Activated naive CD8-positive, alpha-beta T cell (primary cell): ENCODE results near the gene GIMAP2.
"Not testable (repeated sequence)": the region's sequence is repeated elsewhere in the genome, so short reads cannot be mapped to it uniquely, and the experiment has no call there.

ENCODE experiments used
- H3K27ac Mint-ChIP-seq: one replicate; pipeline ENCODE4 v1.8.0; 2021; ENCODE audit warnings: mixed read lengths
- H3K27me3 Mint-ChIP-seq: one replicate; pipeline ENCODE4 v1.8.0; 2021; ENCODE audit warnings: mixed read lengths
- H3K36me3 Mint-ChIP-seq: one replicate; pipeline ENCODE4 v1.8.0; 2021; ENCODE audit warnings: mixed read lengths
- H3K4me1 Mint-ChIP-seq: one replicate; pipeline ENCODE4 v1.8.0; 2021; ENCODE audit warnings: low read depth, mixed read lengths
- H3K4me3 Mint-ChIP-seq: one replicate; pipeline ENCODE4 v1.8.0; 2021; ENCODE audit warnings: mild to moderate bottlenecking, mixed read lengths
- H3K9me3 Mint-ChIP-seq: one replicate; pipeline ENCODE4 v1.8.0; 2021; ENCODE audit warnings: low read depth, mixed read lengths

The GIMAP2 gene

DNA sequence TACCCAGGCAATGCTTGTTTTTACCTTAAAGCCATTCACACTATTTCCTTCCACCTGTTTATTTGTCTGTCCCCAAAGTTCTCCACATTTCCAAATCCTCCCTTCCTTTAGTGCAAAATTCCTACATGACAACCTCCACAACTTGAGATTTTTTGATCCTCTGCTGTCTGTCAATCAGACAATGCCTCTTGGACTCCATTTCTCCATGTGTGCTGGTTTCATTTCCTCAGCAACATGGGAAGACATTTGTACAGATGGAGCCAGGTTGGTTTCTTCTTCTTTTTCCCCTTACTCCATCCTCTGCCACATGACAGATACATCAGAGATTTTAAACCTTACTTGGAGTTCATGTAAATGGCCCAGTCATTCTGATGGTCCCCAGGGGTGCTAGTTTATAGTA, 19.1 kb upstream of the GIMAP2 start:
- Mint-ChIP-seq H3K9me3 (peaks cover 5% of the 10 kb centered on the region), H3K27me3 (no peaks in the 10 kb centered on the region), H3K27ac (peak overlapping the region; percentile 98), H3K36me3 (peaks cover 7% of the 10 kb centered on the region), H3K4me3 (peak overlapping the region; percentile 74), H3K4me1 (peaks cover 99% of the 10 kb centered on the region)

DNA sequence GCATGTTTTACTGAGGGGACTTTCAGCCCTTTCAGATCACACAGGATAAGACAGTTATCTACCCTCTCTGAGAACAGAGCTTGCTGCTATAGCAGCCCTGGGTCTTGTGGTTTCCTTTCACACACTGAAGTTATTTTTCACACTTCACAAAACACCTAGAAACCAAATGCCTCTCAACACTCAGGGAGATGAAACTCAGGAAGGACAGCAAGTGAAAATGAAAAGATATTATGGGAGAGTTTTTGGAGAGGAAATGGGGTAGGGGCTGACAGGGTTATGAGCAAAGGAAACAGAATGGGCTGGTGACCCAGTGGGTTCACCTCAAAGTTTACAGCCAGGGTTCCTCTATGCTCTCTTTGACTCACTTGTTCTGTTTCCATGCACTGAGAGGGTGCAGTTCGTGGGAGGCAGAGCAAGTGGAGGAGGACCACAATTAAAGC, 17.0 kb upstream of the GIMAP2 start:
- peak overlapping the region; percentile 98 for H3K27ac Mint-ChIP-seq
- peak overlapping the region; percentile 78 for H3K4me3 Mint-ChIP-seq
- peaks cover 15% of the 10 kb centered on the region for H3K36me3 Mint-ChIP-seq

DNA sequence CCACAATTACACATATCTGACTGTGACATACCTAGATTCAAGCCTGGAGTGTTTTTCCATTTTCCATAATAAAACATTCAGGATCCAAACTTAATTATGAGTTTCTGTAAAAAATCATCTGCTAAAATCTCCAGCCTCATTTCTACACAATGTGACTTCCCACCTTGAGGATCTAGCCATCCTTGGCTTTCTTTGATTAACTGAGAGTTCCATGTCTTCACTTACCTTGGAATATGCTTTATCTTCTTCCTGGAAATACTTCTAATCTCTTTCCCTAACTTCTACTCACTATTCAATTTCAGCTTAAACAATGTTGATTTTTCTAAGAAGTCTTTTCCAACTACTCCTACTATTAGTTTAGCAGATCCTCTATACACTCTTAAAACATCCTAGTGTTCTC, 16.5 kb upstream of the GIMAP2 start:
- peaks cover 90% of the 10 kb centered on the region for H3K4me1 Mint-ChIP-seq
- H3K27ac Mint-ChIP-seq, result peak overlapping the region; percentile 98
- no peaks in the 10 kb centered on the region for H3K27me3 Mint-ChIP-seq
- peak overlapping the region; percentile 57 for H3K4me3 Mint-ChIP-seq
- peaks cover 9% of the 10 kb centered on the region for H3K9me3 Mint-ChIP-seq
- H3K36me3 Mint-ChIP-seq, result peaks cover 14% of the 10 kb centered on the region

More for the DNA sequence above, 17.0 kb upstream of the GIMAP2 start:
- peaks cover 9% of the 10 kb centered on the region for H3K9me3 Mint-ChIP-seq
- H3K27me3 Mint-ChIP-seq, result no peaks in the 10 kb centered on the region
- H3K4me1 Mint-ChIP-seq, result peaks cover 93% of the 10 kb centered on the region

DNA sequence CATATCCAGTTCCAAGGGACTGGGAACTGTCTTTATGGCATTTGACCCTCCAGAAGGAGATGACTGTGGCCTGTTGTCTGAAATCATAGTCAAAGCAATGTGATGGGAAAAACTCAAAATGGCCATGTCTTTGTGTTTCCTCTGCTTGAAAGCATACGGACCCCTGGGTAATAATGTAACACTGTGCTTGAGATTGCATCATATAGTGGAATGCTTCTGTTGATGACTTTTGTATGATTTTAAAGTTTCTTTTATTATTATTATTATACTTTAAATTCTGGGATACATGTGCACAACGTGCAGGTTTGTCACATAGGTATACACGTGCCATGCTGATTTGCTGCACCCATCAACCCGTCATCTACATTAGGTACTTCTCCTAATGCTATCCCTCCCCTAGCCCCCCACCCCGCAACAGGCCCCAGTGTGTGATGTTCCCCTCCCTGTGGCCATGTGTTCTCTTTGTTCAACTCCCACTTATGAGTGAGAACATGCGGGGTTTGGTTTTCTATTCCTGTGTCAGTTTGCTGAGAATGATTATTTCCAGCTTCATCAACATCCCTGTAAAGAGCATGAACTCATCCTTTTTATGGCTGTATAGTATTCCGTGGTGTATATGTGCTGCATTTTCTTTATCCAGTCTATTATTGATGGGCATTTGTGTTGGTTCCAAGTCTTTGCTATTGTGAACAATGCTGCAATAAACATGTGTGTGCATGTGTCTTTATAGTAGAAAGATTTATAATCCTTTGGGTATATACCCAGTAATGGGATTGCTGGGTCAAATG, 13.5 kb upstream of the GIMAP2 start:
- not testable (repeated sequence) for H3K9me3 Mint-ChIP-seq, H3K4me3 Mint-ChIP-seq, H3K27me3 Mint-ChIP-seq
- H3K27ac Mint-ChIP-seq, result peak overlapping the region; percentile 84
- H3K36me3 Mint-ChIP-seq, result peaks cover 13% of the 10 kb centered on the region
- peaks cover 86% of the 10 kb centered on the region for H3K4me1 Mint-ChIP-seq

DNA sequence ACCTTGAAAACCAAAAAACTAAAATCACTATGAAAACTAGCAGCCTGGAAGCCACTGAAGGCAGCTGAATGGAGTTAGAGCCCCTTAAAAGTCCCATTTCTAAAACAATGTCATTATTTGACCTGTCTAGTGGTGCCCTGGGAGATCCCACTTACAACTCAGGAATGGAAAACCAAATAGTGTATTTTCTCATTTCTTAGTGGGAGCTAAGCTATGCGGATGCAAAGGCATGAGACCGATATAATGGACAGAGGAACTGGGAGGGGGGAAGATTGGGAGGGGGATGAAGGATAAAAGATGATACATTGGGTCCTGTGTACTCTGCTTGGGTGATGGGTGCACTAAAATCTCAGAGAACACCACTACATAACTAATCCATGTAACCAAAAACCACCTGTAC, 9.8 kb upstream of the GIMAP2 start:
- H3K36me3 Mint-ChIP-seq, result peaks cover 23% of the 10 kb centered on the region
- no peaks in the 10 kb centered on the region for H3K27me3 Mint-ChIP-seq
- peak overlapping the region; percentile 96 for H3K27ac Mint-ChIP-seq
- H3K9me3 Mint-ChIP-seq, result peaks cover 4% of the 10 kb centered on the region
- H3K4me1 Mint-ChIP-seq, result peaks cover 82% of the 10 kb centered on the region
- peak overlapping the region; percentile 10 for H3K4me3 Mint-ChIP-seq

- H3K9me3 Mint-ChIP-seq, H3K27me3 Mint-ChIP-seq: not testable (repeated sequence)
- peaks cover 81% of the 10 kb centered on the region for H3K4me1 Mint-ChIP-seq
- peak overlapping the region; percentile 75 for H3K4me3 Mint-ChIP-seq
- H3K36me3 Mint-ChIP-seq, result peaks cover 25% of the 10 kb centered on the region
- H3K27ac Mint-ChIP-seq, result peak overlapping the region; percentile 96
Measured at GRCh38 chr7:150676276-150676675, 9.2 kb upstream of the GIMAP2 start.

GRCh38 chr7:150676854-150677253, 8.7 kb upstream of the GIMAP2 start:
- not testable (repeated sequence) for H3K27me3 Mint-ChIP-seq, H3K9me3 Mint-ChIP-seq
- H3K4me1 Mint-ChIP-seq, result peaks cover 79% of the 10 kb centered on the region
- H3K36me3 Mint-ChIP-seq, result peaks cover 26% of the 10 kb centered on the region
- H3K4me3 Mint-ChIP-seq, result peak overlapping the region; percentile 75
- H3K27ac Mint-ChIP-seq, result peak overlapping the region; percentile 96

DNA sequence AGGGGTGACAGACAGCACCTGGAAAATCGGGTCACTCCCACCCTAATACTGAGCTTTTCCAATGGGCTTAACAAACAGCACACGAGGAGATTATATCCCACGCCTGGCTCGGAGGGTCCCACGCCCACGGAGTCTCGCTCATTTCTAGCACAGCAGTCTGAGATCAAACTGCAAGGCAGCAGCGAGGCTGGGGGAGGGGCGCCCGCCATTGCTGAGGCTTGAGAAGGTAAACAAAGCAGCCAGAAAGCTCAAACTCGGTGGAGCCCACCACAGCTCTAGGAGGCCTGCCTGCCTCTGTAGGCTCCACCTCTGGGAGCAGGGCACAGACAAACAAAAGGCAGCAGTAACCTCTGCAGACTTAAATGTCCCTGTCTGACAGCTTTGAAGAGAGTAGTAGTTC, 6.9 kb upstream of the GIMAP2 start:
- not testable (repeated sequence) for H3K9me3 Mint-ChIP-seq, H3K27me3 Mint-ChIP-seq
- H3K36me3 Mint-ChIP-seq, result peaks cover 23% of the 10 kb centered on the region
- peaks cover 83% of the 10 kb centered on the region for H3K4me1 Mint-ChIP-seq
- peak overlapping the region; percentile 54 for H3K4me3 Mint-ChIP-seq
- H3K27ac Mint-ChIP-seq, result peak overlapping the region; percentile 96

- H3K4me3 Mint-ChIP-seq, H3K9me3 Mint-ChIP-seq, H3K27me3 Mint-ChIP-seq: not testable (repeated sequence)
- H3K4me1 Mint-ChIP-seq, result peaks cover 87% of the 10 kb centered on the region
- peak overlapping the region; percentile 86 for H3K27ac Mint-ChIP-seq
- H3K36me3 Mint-ChIP-seq, result peaks cover 23% of the 10 kb centered on the region
Measured at GRCh38 chr7:150680364-150680763, 5.1 kb upstream of the GIMAP2 start.

- Mint-ChIP-seq H3K9me3 (peaks cover 15% of the 10 kb centered on the region), H3K27ac (peak overlapping the region; percentile 100), H3K4me3 (peak overlapping the region; percentile 99), H3K36me3 (peaks cover 49% of the 10 kb centered on the region), H3K27me3 (no peaks in the 10 kb centered on the region), H3K4me1 (peaks cover 82% of the 10 kb centered on the region)
Measured at GRCh38 chr7:150686030-150686631, 625 bp downstream of the GIMAP2 start.

GRCh38 chr7:150688630-150689029, 3.1 kb downstream of the GIMAP2 start:
- Mint-ChIP-seq H3K9me3 (peaks cover 9% of the 10 kb centered on the region), H3K27me3 (no peaks in the 10 kb centered on the region), H3K4me3 (peak overlapping the region; percentile 99), H3K27ac (peak overlapping the region; percentile 100), H3K4me1 (peaks cover 67% of the 10 kb centered on the region), H3K36me3 (peaks cover 59% of the 10 kb centered on the region)

- Mint-ChIP-seq H3K36me3 (peaks cover 55% of the 10 kb centered on the region), H3K27me3 (no peaks in the 10 kb centered on the region), H3K9me3 (peaks cover 32% of the 10 kb centered on the region)
Measured at GRCh38 chr7:150695654-150696053, 10.1 kb downstream of the GIMAP2 start.

DNA sequence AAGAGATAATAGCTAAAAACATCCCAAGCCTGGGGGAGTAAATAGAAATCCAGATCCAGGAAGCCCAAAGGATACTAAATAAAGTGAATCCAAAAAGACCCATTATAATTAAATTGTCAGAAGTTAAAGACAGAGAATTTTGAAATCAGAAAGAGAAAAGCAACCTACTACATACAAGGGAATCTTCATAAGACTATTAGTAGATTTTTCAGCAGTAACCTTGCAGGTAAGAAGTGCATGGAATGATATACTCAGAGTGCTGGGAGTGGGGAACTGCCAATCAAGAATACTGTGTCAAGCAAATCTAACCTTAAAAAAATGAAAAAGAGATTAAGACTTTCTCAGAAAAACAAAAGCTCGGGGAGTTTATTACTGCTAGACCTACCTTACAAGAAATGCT, 17.7 kb downstream of the GIMAP2 start:
- Mint-ChIP-seq H3K9me3 (peaks cover 44% of the 10 kb centered on the region), H3K36me3 (peaks cover 45% of the 10 kb centered on the region), H3K4me3 (no peak overlapping the region), H3K27me3 (no peaks in the 10 kb centered on the region), H3K4me1 (peaks cover 2% of the 10 kb centered on the region), H3K27ac (no peak overlapping the region)

More at GRCh38 chr7:150695654-150696053, 10.1 kb downstream of the GIMAP2 start:
- Mint-ChIP-seq H3K4me1 (peaks cover 7% of the 10 kb centered on the region), H3K4me3 (no peak overlapping the region), H3K27ac (no peak overlapping the region)

DNA sequence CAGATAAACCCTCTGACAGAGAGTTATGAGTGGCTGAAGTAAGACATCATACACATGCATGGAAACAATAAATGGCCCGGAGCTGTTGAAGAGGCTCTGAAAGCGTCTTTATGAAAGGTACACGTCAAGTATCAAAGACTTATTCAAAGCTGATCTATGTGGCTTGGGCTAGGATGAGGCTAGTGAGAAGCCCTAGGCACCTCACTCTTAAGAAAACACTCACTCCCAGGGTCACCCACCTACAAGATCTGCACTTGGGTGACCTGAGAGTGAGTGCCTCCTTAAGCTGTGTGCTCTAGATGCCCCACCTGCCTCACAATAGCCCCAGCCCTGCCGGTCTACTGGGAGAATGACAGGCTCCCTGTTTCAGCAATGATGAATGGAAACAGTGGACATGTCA, 29.8 kb downstream of the GIMAP2 start:
- Mint-ChIP-seq H3K4me1 (peaks cover 57% of the 10 kb centered on the region), H3K27me3 (no peaks in the 10 kb centered on the region), H3K27ac (peak overlapping the region; percentile 95), H3K9me3 (no peaks in the 10 kb centered on the region), H3K36me3 (peaks cover 16% of the 10 kb centered on the region), H3K4me3 (peak overlapping the region; percentile 92)

- Mint-ChIP-seq H3K4me1 (peaks cover 58% of the 10 kb centered on the region), H3K27me3 (no peaks in the 10 kb centered on the region), H3K36me3 (peaks cover 16% of the 10 kb centered on the region), H3K9me3 (no peaks in the 10 kb centered on the region), H3K27ac (peak overlapping the region; percentile 95), H3K4me3 (peak overlapping the region; percentile 92)
Measured at GRCh38 chr7:150715738-150716137, 30.2 kb downstream of the GIMAP2 start.
